CD14-positive monocyte (primary cell): ENCODE data around the gene TIAM1. TPM values are rescaled to one million over a fixed set of nuclear protein-coding genes. Genes with fewer than 3 reads are reported as not detected.

Source experiments
- DNase-seq, 3 donors: peaks; one replicate each; pipeline ENCODE4 v3.0.0-alpha.2; 2011 to 2022
- H2AFZ ChIP-seq: 2 replicates; pipeline ENCODE4 v1.6.0; 2012; ENCODE audit warnings: mild to moderate bottlenecking, low read depth, low read length, inconsistent platforms; ENCODE audit not compliant: insufficient read depth, poor library complexity, severe bottlenecking
- H3K27ac ChIP-seq, 2 donors: 1 replicate in 1 of 2; 2 replicates in 1 of 2; pipeline ENCODE4 v1.5.1; 2012 to 2013; ENCODE audit warnings: low read length in 2 of 2, control low read depth in 1 of 2, inconsistent platforms in 1 of 2, low read depth in 1 of 2, mild to moderate bottlenecking in 1 of 2
- H3K27me3 ChIP-seq, 2 donors: one replicate each; pipeline versions ENCODE4 v1.6.0 to v1.6.1; 2011 to 2013; ENCODE audit warnings: low read length in 2 of 2; ENCODE audit not compliant: control insufficient read depth in 2 of 2, insufficient read depth in 2 of 2
- H3K36me3 ChIP-seq, 2 donors: replicated peaks in 1 of 2; 1 replicate in 1 of 2; 2 replicates in 1 of 2; pipeline versions ENCODE4 v1.5.1 to v1.6.1; 2012 to 2013; ENCODE audit warnings: low read length in 2 of 2, control low read depth in 1 of 2, inconsistent platforms in 1 of 2, mild to moderate bottlenecking in 1 of 2; ENCODE audit not compliant: insufficient read depth in 2 of 2, control insufficient read depth in 1 of 2
- H3K4me1 ChIP-seq, 2 donors: 1 replicate in 1 of 2; 2 replicates in 1 of 2; pipeline versions ENCODE4 v1.5.1 to v1.6.1; 2012 to 2013; ENCODE audit warnings: low read length in 2 of 2, control low read depth in 1 of 2, inconsistent platforms in 1 of 2, mild to moderate bottlenecking in 1 of 2, moderate library complexity in 1 of 2; ENCODE audit not compliant: insufficient read depth in 2 of 2, control insufficient read depth in 1 of 2
- H3K4me2 ChIP-seq: replicated peaks from 2 replicates; pipeline ENCODE3; 2012; ENCODE audit warnings: low read length, moderate library complexity, mild to moderate bottlenecking; ENCODE audit not compliant: poor library complexity, severe bottlenecking; ENCODE audit errors: extremely low read depth
- H3K4me3 ChIP-seq, 3 experiments: fragments of 200-600 bp in 1 of 3; sonication (generic) in 1 of 3; replicated peaks in 1 of 3; 1 replicate in 2 of 3; 2 replicates in 1 of 3; pipeline ENCODE4 v1.5.1; 2011 to 2013; ENCODE audit warnings: low read length in 3 of 3, mild to moderate bottlenecking in 3 of 3, control low read depth in 2 of 3, low read depth in 2 of 3, inconsistent platforms in 1 of 3, moderate library complexity in 1 of 3
- H3K79me2 ChIP-seq: 2 replicates; pipeline ENCODE4 v1.6.0; 2012; ENCODE audit warnings: mild to moderate bottlenecking, control low read depth, inconsistent platforms, low read length, moderate library complexity; ENCODE audit not compliant: insufficient read depth
- H3K9ac ChIP-seq: 2 replicates; pipeline ENCODE4 v1.6.0; 2017; ENCODE audit warnings: low read length, mild to moderate bottlenecking; ENCODE audit not compliant: insufficient read depth, poor library complexity, severe bottlenecking
- H3K9me3 ChIP-seq, 2 donors: replicated peaks in 1 of 2; 1 replicate in 1 of 2; 2 replicates in 1 of 2; pipeline versions ENCODE4 v1.5.1 to v1.6.1; 2012 to 2013; ENCODE audit warnings: low read length in 2 of 2, control low read depth in 1 of 2; ENCODE audit not compliant: control insufficient read depth in 1 of 2, insufficient read depth in 1 of 2
- H4K20me1 ChIP-seq: 2 replicates; pipeline ENCODE4 v1.6.0; 2012; ENCODE audit warnings: mild to moderate bottlenecking, low read length, control low read depth, moderate library complexity; ENCODE audit not compliant: insufficient read depth
- H3K27ac Mint-ChIP-seq, 7 donors: one replicate each; pipeline ENCODE4 v1.8.0; 2020; ENCODE audit warnings: mild to moderate bottlenecking in 7 of 7, mixed read lengths in 7 of 7, moderate library complexity in 6 of 7, inconsistent platforms in 2 of 7
- H3K27me3 Mint-ChIP-seq, 3 donors: one replicate each; pipeline ENCODE4 v1.8.0; 2021 to 2022; ENCODE audit warnings: low read depth in 3 of 3, mild to moderate bottlenecking in 3 of 3, mixed read lengths in 3 of 3, moderate library complexity in 3 of 3, inconsistent platforms in 1 of 3
- H3K36me3 Mint-ChIP-seq, 2 donors: one replicate each; pipeline ENCODE4 v1.8.0; 2020; ENCODE audit warnings: mixed read lengths in 2 of 2, inconsistent platforms in 1 of 2, mild to moderate bottlenecking in 1 of 2
- H3K4me1 Mint-ChIP-seq: one replicate; pipeline ENCODE4 v1.8.0; 2020; ENCODE audit warnings: mild to moderate bottlenecking, mixed read lengths
- H3K4me3 Mint-ChIP-seq, 2 donors: one replicate each; pipeline ENCODE4 v1.8.0; 2020; ENCODE audit warnings: mild to moderate bottlenecking in 2 of 2, mixed read lengths in 2 of 2, moderate library complexity in 1 of 2
- H3K9me3 Mint-ChIP-seq, 7 donors: one replicate each; pipeline ENCODE4 v1.8.0; 2020 to 2022; ENCODE audit warnings: mixed read lengths in 7 of 7, mild to moderate bottlenecking in 6 of 7, moderate library complexity in 6 of 7, inconsistent platforms in 2 of 7
- WGBS: methylation state at CpG from one replicate; pipeline ENCODE4 v1.1.5; 2013; ENCODE audit warnings: missing lambda C conversion rate; ENCODE audit not compliant: insufficient coverage; 5-methylcytosine and 5-hydroxymethylcytosine counted together
- intact Hi-C, 2 donors: fragments of 100-400 bp; cut with micrococcal nuclease; formaldehyde crosslinking; loops; one replicate each; pipeline versions ENCODE4 v1.15.0 to v1.15.1; 2023
- polyA plus RNA-seq, 3 donors: library from polyadenylated mRNA; depleted of rRNA in 1 of 3; unstranded in 2 of 3; stranded (reverse) in 1 of 3; fragments of 300-500 nt in 2 of 3; fragments of >200 nt in 1 of 3; fragmentation: Illumina TruSeq in 2 of 3; gene quantifications; 1 replicate in 2 of 3; 2 replicates in 1 of 3; pipeline ENCODE4 v1.2.3, GENCODE V29; 2012 to 2021
- TF ChIP-seq, protein P1 (sequence below): fragments of 200-600 bp; IDR thresholded peaks from one replicate; pipeline ENCODE4 v1.8.0; 2022; ENCODE audit warnings: antibody characterized with exemption, mild to moderate bottlenecking

TIAM1 gene
- polyA plus RNA-seq, 3 donors = 17.7 to 55.0 (median 45.3) TPM

DNA sequence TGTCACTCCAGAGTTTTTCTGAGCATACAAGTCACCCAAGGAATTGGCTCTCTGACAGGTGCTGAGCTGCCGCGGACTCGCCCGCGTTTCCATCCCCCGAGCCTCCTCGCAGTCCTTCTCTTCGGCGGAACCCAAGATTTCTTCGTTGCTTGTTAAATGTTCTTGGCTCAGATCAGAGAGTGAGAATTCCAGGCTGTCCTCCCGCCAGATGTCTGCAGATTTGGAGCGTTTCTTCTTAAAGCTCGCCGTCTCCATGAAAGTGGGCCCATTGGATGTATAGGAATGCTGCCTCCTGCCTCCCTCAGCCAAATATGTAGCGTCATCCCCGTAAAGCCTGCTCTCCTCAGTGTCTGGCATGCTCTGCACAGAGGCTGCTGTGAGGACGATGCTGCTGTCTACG, 77.8 kb downstream of the TIAM1 start:
- peaks cover 43 to 69% of the 10 kb centered on the region in 2 donors for H3K36me3 Mint-ChIP-seq
- peaks cover 0 to 6% (median 1%) of the 10 kb centered on the region in 7 donors for H3K9me3 Mint-ChIP-seq
- TF ChIP-seq, protein P1, sequence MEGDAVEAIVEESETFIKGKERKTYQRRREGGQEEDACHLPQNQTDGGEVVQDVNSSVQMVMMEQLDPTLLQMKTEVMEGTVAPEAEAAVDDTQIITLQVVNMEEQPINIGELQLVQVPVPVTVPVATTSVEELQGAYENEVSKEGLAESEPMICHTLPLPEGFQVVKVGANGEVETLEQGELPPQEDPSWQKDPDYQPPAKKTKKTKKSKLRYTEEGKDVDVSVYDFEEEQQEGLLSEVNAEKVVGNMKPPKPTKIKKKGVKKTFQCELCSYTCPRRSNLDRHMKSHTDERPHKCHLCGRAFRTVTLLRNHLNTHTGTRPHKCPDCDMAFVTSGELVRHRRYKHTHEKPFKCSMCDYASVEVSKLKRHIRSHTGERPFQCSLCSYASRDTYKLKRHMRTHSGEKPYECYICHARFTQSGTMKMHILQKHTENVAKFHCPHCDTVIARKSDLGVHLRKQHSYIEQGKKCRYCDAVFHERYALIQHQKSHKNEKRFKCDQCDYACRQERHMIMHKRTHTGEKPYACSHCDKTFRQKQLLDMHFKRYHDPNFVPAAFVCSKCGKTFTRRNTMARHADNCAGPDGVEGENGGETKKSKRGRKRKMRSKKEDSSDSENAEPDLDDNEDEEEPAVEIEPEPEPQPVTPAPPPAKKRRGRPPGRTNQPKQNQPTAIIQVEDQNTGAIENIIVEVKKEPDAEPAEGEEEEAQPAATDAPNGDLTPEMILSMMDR = no peak
- H3K9ac ChIP-seq = no peak overlapping the region
- no peaks in the 10 kb centered on the region for H3K27me3 ChIP-seq
- peaks cover 99% of the 10 kb centered on the region for H4K20me1 ChIP-seq
- H3K27ac ChIP-seq = no peak overlapping the region
- H3K36me3 ChIP-seq = peaks cover 0 to 28% of the 10 kb centered on the region in 2 donors
- no peaks in the 10 kb centered on the region for H3K79me2 ChIP-seq
- H3K4me3 ChIP-seq = no peak overlapping the region
- no peak overlapping the region for H3K4me3 Mint-ChIP-seq
- intact Hi-C loops = no loop called here
- H3K27me3 Mint-ChIP-seq = peaks cover 6 to 16% (median 9%) of the 10 kb centered on the region in 3 donors
- H2AFZ ChIP-seq = no peak overlapping the region
- peaks cover 0 to 9% of the 10 kb centered on the region in 2 donors for H3K4me1 ChIP-seq
- H3K4me2 ChIP-seq = no peak overlapping the region
- no peak for DNase-seq
- WGBS = 96% methylated on average over 18 of the region's 18 CpGs
- H3K27ac Mint-ChIP-seq = no peak overlapping the region
- H3K9me3 ChIP-seq = no peaks in the 10 kb centered on the region
- H3K4me1 Mint-ChIP-seq = peaks cover 14% of the 10 kb centered on the region

DNA sequence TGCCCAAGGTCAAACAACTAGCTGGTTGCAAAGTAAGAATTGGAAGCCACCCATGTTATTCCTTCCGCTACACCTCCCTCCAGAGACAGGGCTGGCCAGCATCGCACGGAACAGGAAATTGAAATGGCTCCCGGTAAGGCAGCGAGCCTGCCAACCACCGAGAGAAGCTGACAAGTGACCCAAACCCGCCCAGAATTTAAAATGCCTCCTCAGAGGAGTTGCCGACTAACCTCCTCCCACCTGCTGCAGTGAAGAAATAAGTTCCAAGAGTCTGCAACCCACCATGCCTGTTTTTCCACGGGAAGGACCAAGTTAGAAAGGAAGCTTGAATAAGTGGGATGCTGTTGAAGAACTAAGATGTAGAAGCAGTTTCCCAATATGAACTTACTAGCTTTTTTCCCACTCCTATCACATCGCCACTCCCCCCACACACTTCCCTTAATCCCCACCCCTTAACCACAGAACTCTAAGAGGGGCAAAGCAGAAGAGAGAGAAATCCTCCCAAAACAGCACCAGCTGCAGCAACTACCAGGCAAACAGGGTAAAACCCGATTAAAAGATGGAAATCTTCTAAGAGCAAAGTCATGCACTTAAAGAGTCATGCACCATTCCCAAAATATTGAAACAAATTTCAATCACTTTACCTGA, 78.6 kb downstream of the TIAM1 start:
- Histone ChIP-seq H3K9me3 (no peaks in the 10 kb centered on the region), H3K4me3 (no peak overlapping the region), H3K27me3 (no peaks in the 10 kb centered on the region), H3K4me1 (peaks cover 0 to 9% of the 10 kb centered on the region in 2 donors), H3K27ac (no peak overlapping the region), H3K36me3 (peaks cover 0 to 24% of the 10 kb centered on the region in 2 donors), H4K20me1 (peaks cover 99% of the 10 kb centered on the region), H3K4me2 (no peak overlapping the region), H3K79me2 (no peaks in the 10 kb centered on the region), H3K9ac (no peak overlapping the region), H2AFZ (no peak overlapping the region)
- H3K36me3 Mint-ChIP-seq = peaks cover 37 to 66% of the 10 kb centered on the region in 2 donors
- TF ChIP-seq, protein P1 = no peak
- H3K4me1 Mint-ChIP-seq = peaks cover 14% of the 10 kb centered on the region
- intact Hi-C loops = no loop called here
- peak overlapping the region in 1 of 2 donors; percentile 72 for H3K4me3 Mint-ChIP-seq
- H3K27ac Mint-ChIP-seq = peak overlapping the region in 2 of 7 donors; percentile 23 to 46
- H3K9me3 Mint-ChIP-seq = peaks cover 0 to 6% (median 0%) of the 10 kb centered on the region in 7 donors
- peaks cover 6 to 14% (median 9%) of the 10 kb centered on the region in 3 donors for H3K27me3 Mint-ChIP-seq
- DNase-seq = no peak
- WGBS = 0% methylated on average over 5 of the region's 11 CpGs
